Transverse colon (tissue), 4 donors: ENCODE results near the gene CEP41. TPM values are rescaled to one million over a fixed set of nuclear protein-coding genes. Genes with fewer than 3 reads are reported as not detected.
A peak's percentile ranks its signal among the peaks of the same experiment; 100 is the strongest.

Source experiments
- DNase-seq: peaks from one replicate; pipeline ENCODE4 v3.0.0-alpha.2; 2019
- H3K27ac ChIP-seq, 4 donors: fragments of 200-600 bp; sonication (generic); 2 replicates each; pipeline ENCODE4 v1.5.1; 2016 to 2018; ENCODE audit warnings: inconsistent platforms in 4 of 4
- H3K27me3 ChIP-seq: fragments of 200-600 bp; sonication (generic); 2 replicates; pipeline ENCODE4 v1.5.1; 2017; ENCODE audit warnings: inconsistent platforms
- H3K36me3 ChIP-seq, 4 donors: fragments of 200-600 bp; sonication (generic); 2 replicates each; pipeline ENCODE4 v1.5.1; 2017 to 2019; ENCODE audit warnings: inconsistent platforms in 4 of 4
- H3K4me1 ChIP-seq, 4 donors: fragments of 200-600 bp; sonication (generic); 2 replicates each; pipeline ENCODE4 v1.5.1; 2017 to 2020; ENCODE audit warnings: inconsistent platforms in 4 of 4
- H3K4me3 ChIP-seq, 4 donors: fragments of 200-600 bp; sonication (generic); 1 replicate in 1 of 4; 2 replicates in 3 of 4; pipeline versions ENCODE4 v1.5.1 to v1.6.1; 2017 to 2019; ENCODE audit warnings: inconsistent platforms in 4 of 4
- H3K9me3 ChIP-seq, 2 donors: fragments of 200-600 bp; sonication (generic); 2 replicates each; pipeline ENCODE4 v1.5.1; 2017 to 2019; ENCODE audit warnings: inconsistent platforms in 2 of 2
- EP300 ChIP-seq: sonication (generic); formaldehyde crosslinking; IDR thresholded peaks from one replicate; pipeline ENCODE4 v1.6.1; 2017; ENCODE audit warnings: antibody characterized with exemption, low read depth
- POLR2A ChIP-seq: fragments of 450-650 bp; IDR thresholded peaks from one replicate; pipeline ENCODE4 v1.6.1; 2016; ENCODE audit warnings: antibody characterized with exemption, mild to moderate bottlenecking, moderate library complexity
- POLR2AphosphoS5 ChIP-seq, 3 donors: sonication (generic); formaldehyde crosslinking; IDR thresholded peaks; one replicate each; pipeline ENCODE4 v1.6.1; 2016; ENCODE audit warnings: antibody characterized with exemption in 3 of 3
- WGBS, 2 donors: methylation state at CpG; one replicate each; pipeline ENCODE4 v1.1.5; 2018; ENCODE audit warnings: low coverage in 1 of 2; 5-methylcytosine and 5-hydroxymethylcytosine counted together
- in situ Hi-C, 4 donors: fragments of 200-750 bp; cut with MboI; loops; one replicate each; pipeline versions ENCODE4 v1.15.0 to v1.15.1; 2017; ENCODE audit warnings: low sequenced_read_pairs in 3 of 4, low pct_ligation_motif_present in 1 of 4, low pct_unique_long_range_greater_than_20kb in 1 of 4
- intact Hi-C: fragments of 100-400 bp; cut with DNase I; formaldehyde crosslinking; loops from one replicate; pipeline ENCODE4 v1.15.1; 2023; ENCODE audit warnings: low total_unique reads
- total RNA-seq, 4 donors: library from RNA; depleted of rRNA; stranded (reverse); fragments of >200 nt; gene quantifications; one replicate each; pipeline ENCODE4 v1.1.0, GENCODE V29; 2016
- TF ChIP-seq, protein P1 (sequence below), 5 experiments: fragments of 200-600 bp in 3 of 5; fragments of 450-650 bp in 2 of 5; sonication (generic) in 3 of 5; IDR thresholded peaks; 1 replicate in 2 of 5; 2 replicates in 3 of 5; pipeline ENCODE4 v1.5.1; 2016 to 2017; ENCODE audit warnings: antibody characterized with exemption in 5 of 5, inconsistent platforms in 3 of 5, mild to moderate bottlenecking in 2 of 5, moderate library complexity in 1 of 5

Gene CEP41
- total RNA-seq, 4 donors from 2014 or later: 0.75 to 4.8 (median 2.7) TPM; not detected in 1

DNA sequence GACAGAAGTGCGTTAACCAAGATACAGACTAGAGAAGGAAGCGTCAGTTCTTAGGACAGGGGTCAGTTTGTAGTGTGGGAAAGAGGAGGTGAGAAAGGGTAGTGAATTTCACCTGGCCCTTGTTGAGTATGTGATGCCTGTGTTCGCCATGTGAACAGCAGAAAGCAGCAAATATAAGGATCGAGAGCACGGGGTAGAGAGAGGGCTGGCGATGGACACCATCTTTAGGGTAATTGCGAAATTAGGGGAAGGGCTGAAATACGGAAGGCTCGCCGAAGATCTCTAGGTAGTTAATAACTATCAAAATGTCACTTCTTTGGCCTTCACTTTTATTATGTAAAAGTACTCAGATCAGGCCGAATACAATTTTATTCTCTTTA, 44.9 kb upstream of the CEP41 start:
- WGBS, 2 donors: 71 to 80% methylated on average over 8 to 11 of the region's 11 CpGs
- in situ Hi-C loops (loop anchor here in 1 of 4 donors (25.0 kb wide), 1 partner anchor 198 kb away; the partner anchor contains the start of gene CPA4), intact Hi-C loops (no loop called here)
- no peak for DNase-seq
- Histone ChIP-seq H3K27me3 (peaks cover 7% of the 10 kb centered on the region), H3K27ac (peak overlapping the region in 1 of 4 donors; percentile 74), H3K4me1 (peaks cover 4 to 19% (median 11%) of the 10 kb centered on the region in 4 donors), H3K36me3 (no peaks in the 10 kb centered on the region), H3K4me3 (peak overlapping the region in 3 of 4 donors; percentile 39 to 53 (median 53)), H3K9me3 (no peaks in the 10 kb centered on the region)
- TF ChIP-seq EP300 (no peak), POLR2AphosphoS5 (IDR thresholded peaks at IDR 0.05) (no peak), POLR2A (no peak)
- TF ChIP-seq, protein P1, sequence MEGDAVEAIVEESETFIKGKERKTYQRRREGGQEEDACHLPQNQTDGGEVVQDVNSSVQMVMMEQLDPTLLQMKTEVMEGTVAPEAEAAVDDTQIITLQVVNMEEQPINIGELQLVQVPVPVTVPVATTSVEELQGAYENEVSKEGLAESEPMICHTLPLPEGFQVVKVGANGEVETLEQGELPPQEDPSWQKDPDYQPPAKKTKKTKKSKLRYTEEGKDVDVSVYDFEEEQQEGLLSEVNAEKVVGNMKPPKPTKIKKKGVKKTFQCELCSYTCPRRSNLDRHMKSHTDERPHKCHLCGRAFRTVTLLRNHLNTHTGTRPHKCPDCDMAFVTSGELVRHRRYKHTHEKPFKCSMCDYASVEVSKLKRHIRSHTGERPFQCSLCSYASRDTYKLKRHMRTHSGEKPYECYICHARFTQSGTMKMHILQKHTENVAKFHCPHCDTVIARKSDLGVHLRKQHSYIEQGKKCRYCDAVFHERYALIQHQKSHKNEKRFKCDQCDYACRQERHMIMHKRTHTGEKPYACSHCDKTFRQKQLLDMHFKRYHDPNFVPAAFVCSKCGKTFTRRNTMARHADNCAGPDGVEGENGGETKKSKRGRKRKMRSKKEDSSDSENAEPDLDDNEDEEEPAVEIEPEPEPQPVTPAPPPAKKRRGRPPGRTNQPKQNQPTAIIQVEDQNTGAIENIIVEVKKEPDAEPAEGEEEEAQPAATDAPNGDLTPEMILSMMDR (IDR thresholded peaks at IDR 0.05): no peak

DNA sequence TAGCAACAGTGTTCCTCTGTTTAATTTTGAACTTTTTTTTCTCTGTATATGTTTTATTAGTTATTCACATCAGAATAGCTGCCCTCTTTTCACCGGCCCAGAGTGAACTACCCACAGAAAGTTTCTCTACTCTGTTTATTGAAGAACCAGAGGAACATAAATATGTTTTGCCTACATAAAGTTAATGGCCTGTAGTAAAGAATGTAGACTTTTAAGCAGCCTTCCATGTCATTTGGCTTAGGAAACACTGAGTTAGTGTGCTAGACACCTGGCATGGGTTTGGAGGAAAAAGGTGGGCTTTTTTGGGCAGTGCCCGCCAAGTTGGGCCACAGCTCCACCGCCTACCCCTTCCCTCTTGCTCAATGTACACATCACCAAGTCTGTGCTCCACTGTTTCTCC, 42.2 kb upstream of the CEP41 start:
- TF ChIP-seq POLR2A: no peak
- TF ChIP-seq, protein P1 (IDR thresholded peaks at IDR 0.05): no peak
- TF ChIP-seq POLR2AphosphoS5 (IDR thresholded peaks at IDR 0.05): no peak
- no peak for TF ChIP-seq EP300
- DNase-seq: no peak
- Histone ChIP-seq H3K27me3 (peaks cover 7% of the 10 kb centered on the region), H3K36me3 (no peaks in the 10 kb centered on the region), H3K4me3 (no peak overlapping the region), H3K4me1 (peaks cover 0 to 14% (median 0%) of the 10 kb centered on the region in 4 donors), H3K9me3 (peaks cover 0 to 5% of the 10 kb centered on the region in 2 donors), H3K27ac (no peak overlapping the region)
- 80 to 91% methylated on average over 1 to 3 of the region's 3 CpGs for WGBS, 2 donors
- in situ Hi-C loops: loop anchor here in 1 of 4 donors (25.0 kb wide), 1 partner anchor 196 kb away; the partner anchor contains the start of gene CPA4
- intact Hi-C loops: no loop called here

DNA sequence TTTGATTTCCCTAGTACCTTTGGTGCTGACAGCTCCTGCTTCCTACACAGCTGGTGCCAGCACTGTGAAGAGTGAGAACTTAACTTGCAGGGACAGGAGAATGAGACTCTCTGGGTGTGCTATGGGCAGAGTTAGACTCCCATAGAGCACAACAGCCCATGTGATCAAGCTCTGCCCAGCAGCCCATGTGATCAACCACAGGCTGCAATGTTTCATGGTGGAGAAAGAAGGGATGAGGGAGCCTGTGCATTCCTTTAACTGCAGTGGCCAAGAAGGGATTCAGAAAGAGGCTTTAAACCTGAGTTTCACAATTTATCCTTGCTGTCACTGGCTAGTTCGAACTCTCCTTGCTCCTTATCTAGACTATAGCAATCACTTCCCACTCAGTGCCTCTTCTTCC, 41.1 kb upstream of the CEP41 start:
- H3K4me3 ChIP-seq: no peak overlapping the region
- H3K4me1 ChIP-seq: peaks cover 0 to 13% (median 0%) of the 10 kb centered on the region in 4 donors
- H3K9me3 ChIP-seq: peaks cover 0 to 5% of the 10 kb centered on the region in 2 donors
- H3K27me3 ChIP-seq: peaks cover 7% of the 10 kb centered on the region
- no peak overlapping the region for H3K27ac ChIP-seq
- in situ Hi-C loops: loop anchor here in 1 of 4 donors (25.0 kb wide), 1 partner anchor 195 kb away; the partner anchor contains the start of gene CPA4
- H3K36me3 ChIP-seq: no peaks in the 10 kb centered on the region
- DNase-seq: no peak
- intact Hi-C loops: no loop called here
- TF ChIP-seq POLR2A (no peak), EP300 (no peak), POLR2AphosphoS5 (IDR thresholded peaks at IDR 0.05) (no peak)
- TF ChIP-seq, protein P1 (IDR thresholded peaks at IDR 0.05): no peak
- whole genome bisulfite sequencing, 2 donors: 60 to 78% methylated on average over 1 of the region's 1 CpG

DNA sequence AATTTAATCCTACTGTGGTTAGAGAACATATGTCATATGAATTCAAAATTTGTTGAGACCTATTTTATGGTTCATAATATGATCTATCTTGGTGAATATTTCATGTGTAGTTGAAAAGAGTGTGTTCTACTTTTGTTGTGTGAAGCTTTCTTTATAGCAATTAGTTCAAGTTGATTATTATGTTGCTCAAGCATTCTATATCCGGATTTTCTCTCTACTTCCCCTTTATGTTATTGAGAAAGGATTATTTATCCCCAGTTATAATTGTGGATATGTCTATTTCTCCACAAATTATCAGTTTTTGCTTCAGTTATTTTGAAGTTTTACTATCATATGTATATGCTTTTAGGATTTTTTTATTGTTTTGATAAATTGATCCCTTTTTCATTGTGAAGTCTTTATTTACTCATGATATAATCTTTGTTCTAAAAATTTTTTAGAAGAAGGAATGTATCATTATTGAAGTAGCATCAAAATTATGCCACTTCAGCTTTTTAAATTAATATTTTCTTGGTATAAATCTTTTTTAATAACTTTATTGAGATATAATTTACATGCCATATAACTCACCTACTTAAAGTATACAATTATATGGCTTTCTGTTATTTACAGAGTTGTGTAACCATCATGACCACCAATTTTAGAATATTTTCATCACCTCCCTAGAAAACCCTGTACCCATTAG, 39.0 kb upstream of the CEP41 start:
- Histone ChIP-seq H3K27ac (no peak overlapping the region), H3K4me1 (no peaks in the 10 kb centered on the region), H3K27me3 (peaks cover 3% of the 10 kb centered on the region), H3K36me3 (no peaks in the 10 kb centered on the region), H3K4me3 (no peak overlapping the region), H3K9me3 (peaks cover 0 to 5% of the 10 kb centered on the region in 2 donors)
- no peak for DNase-seq
- intact Hi-C loops (no loop called here), in situ Hi-C loops (loop anchor here in 1 of 4 donors (25.0 kb wide), 1 partner anchor 193 kb away; the partner anchor contains the start of gene CPA4)
- TF ChIP-seq EP300: no peak
- TF ChIP-seq, protein P1 (IDR thresholded peaks at IDR 0.05): no peak
- no peak for TF ChIP-seq POLR2A
- TF ChIP-seq POLR2AphosphoS5 (IDR thresholded peaks at IDR 0.05): no peak
- WGBS, 2 donors: 77 to 91% methylated on average over 1 of the region's 1 CpG
